Motor neuron (in vitro differentiated cells): Measurements from ENCODE around the gene SOX10. TPM values are rescaled to one million over a fixed set of nuclear protein-coding genes. Genes with fewer than 3 reads are reported as not detected.

Experiments
- ATAC-seq, 8 experiments: fragments of 200-7000 bp; cut with Tn5 transposase; replicated peaks in 6 of 8; 2 replicates each; pipeline ENCODE4 v1.8.0; 2021; ENCODE audit warnings: mild to moderate bottlenecking in 8 of 8, moderate library complexity in 8 of 8
- H3K27ac ChIP-seq, 2 donors: fragments of 250-450 bp; sonication (Bioruptor Pico); 2 replicates each; pipeline ENCODE4 v1.9.0; 2021; ENCODE audit warnings: antibody characterized with exemption in 2 of 2, mild to moderate bottlenecking in 2 of 2, moderate library complexity in 1 of 2
- H3K4me1 ChIP-seq, 2 donors: fragments of 250-450 bp; sonication (Bioruptor Pico); replicated peaks in 1 of 2; 2 replicates each; pipeline ENCODE4 v1.6.1; 2021; ENCODE audit warnings: antibody characterized with exemption in 2 of 2, mild to moderate bottlenecking in 2 of 2, moderate library complexity in 1 of 2
- H3K4me3 ChIP-seq, 5 donors: fragments of 250-450 bp; sonication (Bioruptor Pico); 2 replicates each; pipeline ENCODE4 v1.9.0; 2021; ENCODE audit warnings: antibody characterized with exemption in 5 of 5, mild to moderate bottlenecking in 5 of 5, moderate library complexity in 4 of 5
- WGBS, 10 experiments: fragments of 450-650 bp; shearing (Covaris generic); methylation state at CpG; one replicate each; pipeline ENCODE4 v1.0.0; 2022; 5-methylcytosine and 5-hydroxymethylcytosine counted together
- in situ Hi-C, 9 experiments: fragments of 400-800 bp; cut with MboI; loops; one replicate each; pipeline ENCODE4 v1.15.0; 2021; ENCODE audit warnings: low sequenced_read_pairs in 9 of 9, low pct_unique_long_range_greater_than_20kb in 2 of 9; ENCODE audit not compliant: unreplicated experiment in 9 of 9
- total RNA-seq, 8 experiments: library from RNA; unstranded; fragments of 300-600 nt; gene quantifications; 2 replicates each; pipeline versions ENCODE4 v1.2.3 to v1.2.4, GENCODE V29; 2022

SOX10 gene
- total RNA-seq, 8 experiments from 2014 or later: 0.20 to 1.3 (median 0.42) TPM

- Histone ChIP-seq H3K4me3 (no peak overlapping the region), H3K27ac (no peak overlapping the region), H3K4me1 (peaks cover 16 to 23% of the 10 kb centered on the region in 2 donors)
- in situ Hi-C loops: no loop called here
- no peak for ATAC-seq
- WGBS, 10 experiments: 46 to 100% (median 93%) methylated on average over 1 to 6 of the region's 8 CpGs; no CpG with 5 or more reads in 6 of the 10 experiments
Measured at GRCh38 chr22:38025514-38025913, 41.2 kb upstream of the SOX10 start.

- H3K4me3 ChIP-seq: no peak overlapping the region
- ATAC-seq: no peak
- H3K4me1 ChIP-seq: peaks cover 6 to 13% of the 10 kb centered on the region in 2 donors
- in situ Hi-C loops: no loop called here
- H3K27ac ChIP-seq: no peak overlapping the region
- WGBS, 10 experiments: 17 to 89% (median 63%) methylated on average over 1 to 6 of the region's 6 CpGs; no CpG with 5 or more reads in 2 of the 10 experiments
Measured at GRCh38 chr22:38023045-38023444, 38.7 kb upstream of the SOX10 start.

GRCh38 chr22:38021206-38021605 lies 36.9 kb upstream of the SOX10 start:
- WGBS, 10 experiments: 20 to 100% (median 85%) methylated on average over 1 to 6 of the region's 6 CpGs; no CpG with 5 or more reads in 4 of the 10 experiments
- in situ Hi-C loops: no loop called here
- no peak for ATAC-seq
- Histone ChIP-seq H3K4me3 (no peak overlapping the region), H3K4me1 (peaks cover 5 to 11% of the 10 kb centered on the region in 2 donors), H3K27ac (no peak overlapping the region)

DNA sequence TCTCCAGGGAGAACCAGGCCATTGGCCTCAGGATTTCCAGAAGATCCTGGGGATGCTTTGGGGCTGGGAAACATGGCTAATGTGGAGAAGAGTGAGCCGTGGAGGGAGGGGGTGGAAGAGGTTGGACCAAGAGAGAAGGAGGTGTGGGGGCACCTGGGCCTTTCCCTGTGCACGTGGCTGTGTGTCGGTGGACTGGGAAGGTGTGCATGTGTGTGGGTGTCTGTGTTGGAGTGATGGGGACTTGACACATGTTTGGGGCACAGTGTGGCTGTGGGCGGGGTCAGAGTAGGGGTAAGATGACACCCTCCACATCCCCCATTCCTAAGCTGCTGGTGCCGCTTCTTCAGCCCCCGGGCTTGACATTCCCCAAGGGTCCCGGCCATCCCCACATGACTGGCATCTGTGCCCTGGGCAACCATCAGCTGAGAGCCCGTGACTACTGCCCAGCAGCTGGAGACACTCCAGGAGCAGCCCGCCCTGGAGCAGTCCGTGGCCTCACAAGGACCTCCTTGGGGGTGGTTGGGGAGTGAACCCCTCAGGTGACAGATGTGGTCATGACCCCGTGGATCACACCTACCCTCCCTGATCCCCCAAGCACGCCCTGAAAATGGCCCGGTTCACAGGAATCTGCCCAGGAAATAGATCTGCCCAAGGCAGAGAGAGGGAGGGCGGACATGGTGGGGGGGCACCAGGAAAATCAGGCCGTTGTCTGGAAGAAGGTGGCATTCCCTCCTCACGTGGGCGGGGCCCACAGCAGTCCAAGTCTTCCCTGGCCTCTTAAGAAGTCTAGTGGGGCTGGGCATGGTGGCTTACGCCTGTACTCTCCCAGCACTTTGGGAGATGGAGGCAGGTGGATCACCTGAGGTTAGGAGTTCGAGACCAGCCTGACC lies 34.8 kb upstream of the SOX10 start:
- WGBS, 10 experiments: 80 to 100% (median 88%) methylated on average over 1 to 3 of the region's 19 CpGs; no CpG with 5 or more reads in 6 of the 10 experiments
- no peak overlapping the region for H3K4me3 ChIP-seq
- ATAC-seq: no peak
- in situ Hi-C loops: no loop called here
- H3K27ac ChIP-seq: no peak overlapping the region
- peaks cover 4 to 13% of the 10 kb centered on the region in 2 donors for H3K4me1 ChIP-seq

DNA sequence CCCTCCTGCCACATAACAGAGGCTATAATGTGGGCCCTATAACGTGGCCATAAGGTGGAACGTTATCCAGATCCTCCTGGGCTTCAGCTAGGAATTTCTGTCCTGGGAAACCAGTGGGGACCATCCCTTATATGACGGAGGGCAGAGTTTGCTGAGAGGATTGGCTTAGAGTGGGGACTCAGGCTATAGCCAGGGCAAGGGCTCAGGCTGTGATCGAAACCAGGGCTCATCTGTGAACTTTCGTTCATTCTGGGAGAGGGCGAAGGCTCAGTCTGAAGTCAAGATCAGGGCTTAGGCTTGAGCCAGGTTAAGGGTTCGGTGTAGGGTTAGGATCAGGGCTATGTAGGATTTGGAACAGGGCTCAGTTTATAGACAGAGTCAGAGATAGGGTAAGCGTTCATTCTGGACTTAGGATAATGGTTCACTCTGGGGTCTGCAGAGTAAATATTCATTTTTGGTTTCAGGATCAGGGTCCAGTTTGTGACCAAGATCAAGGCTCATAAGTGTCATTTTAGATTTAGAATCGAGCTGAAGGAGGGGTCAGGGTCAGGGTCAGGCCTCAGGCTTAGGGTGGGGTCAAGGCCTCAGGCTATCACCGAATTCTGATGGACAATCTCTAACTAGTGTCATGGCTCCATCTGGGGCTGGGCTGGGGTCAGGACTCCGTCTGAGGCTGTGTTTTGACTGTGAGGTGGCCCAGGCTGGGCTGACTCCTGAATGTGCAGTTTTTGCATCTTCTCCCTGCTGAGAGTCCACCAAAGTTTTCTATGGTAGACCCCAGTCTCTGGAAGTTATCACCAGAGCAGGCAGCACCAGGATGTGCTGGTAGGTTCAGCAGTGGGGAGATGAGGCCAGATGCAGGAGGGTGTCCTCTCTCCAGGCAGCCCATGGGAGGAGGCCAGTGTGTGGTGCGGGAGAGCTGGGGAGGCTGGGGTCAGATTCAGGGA lies 33.9 kb upstream of the SOX10 start:
- no peak for ATAC-seq
- no peak overlapping the region for H3K27ac ChIP-seq
- no peak overlapping the region for H3K4me3 ChIP-seq
- H3K4me1 ChIP-seq: peaks cover 4 to 13% of the 10 kb centered on the region in 2 donors
- 47 to 87% (median 79%) methylated on average over 3 to 9 of the region's 12 CpGs; no CpG with 5 or more reads in 3 of the 10 experiments for WGBS, 10 experiments
- in situ Hi-C loops: no loop called here

GRCh38 chr22:38017272-38017920 lies 33.0 kb upstream of the SOX10 start:
- Histone ChIP-seq H3K27ac (no peak overlapping the region), H3K4me3 (no peak overlapping the region), H3K4me1 (peaks cover 4 to 13% of the 10 kb centered on the region in 2 donors)
- peak in 7 of 8 experiments; percentile 23 to 76 (median 51) for ATAC-seq
- 80 to 100% (median 90%) methylated on average over 1 to 4 of the region's 7 CpGs; no CpG with 5 or more reads in 5 of the 10 experiments for WGBS, 10 experiments
- in situ Hi-C loops: no loop called here

DNA sequence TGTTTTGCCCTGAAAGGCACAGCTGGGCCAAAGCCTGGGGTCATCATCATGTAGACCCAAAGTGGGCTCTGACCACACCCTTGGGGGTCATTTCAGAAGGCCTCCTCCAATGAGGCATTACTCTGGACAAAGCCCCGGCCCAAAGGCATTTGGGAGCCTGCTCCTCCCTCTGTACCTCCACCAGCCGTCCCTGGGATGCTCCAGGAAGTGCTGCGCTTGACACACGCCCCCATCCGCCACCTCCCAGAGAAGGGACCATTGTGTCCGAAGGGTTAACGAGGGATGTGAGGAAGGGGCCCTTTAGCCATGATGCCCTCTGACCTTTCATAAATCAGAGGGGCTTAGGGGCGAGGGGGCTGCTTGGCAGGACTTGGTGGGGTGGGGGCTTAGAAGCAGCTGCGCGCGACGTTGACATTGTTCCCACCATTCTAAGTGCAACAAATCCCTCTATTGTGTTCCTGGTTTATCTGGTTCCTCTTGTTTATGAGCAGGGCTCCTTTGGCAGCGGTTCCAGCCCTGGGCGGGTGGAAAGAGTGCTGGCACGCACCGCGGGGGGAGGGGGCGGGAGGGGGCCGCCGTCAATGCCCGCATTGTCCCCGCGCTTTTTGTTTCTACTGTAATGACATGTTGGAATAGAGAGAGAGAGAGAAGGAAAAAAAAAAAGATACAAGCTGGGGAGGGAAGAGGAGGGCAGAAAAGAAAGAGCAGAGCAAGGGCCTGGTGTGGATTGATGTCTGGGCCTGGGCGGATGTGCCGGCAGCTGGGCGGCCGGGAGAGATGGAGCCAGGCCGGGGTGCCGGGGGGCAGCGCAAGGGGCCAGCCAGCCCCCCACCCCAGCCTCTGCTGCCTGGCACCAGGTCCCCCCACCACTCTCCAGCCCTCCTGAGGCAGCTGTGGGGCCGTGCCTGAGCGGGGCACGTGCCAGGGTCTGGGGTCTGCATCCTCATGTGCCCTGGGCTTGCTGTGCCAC lies 32.1 kb upstream of the SOX10 start:
- peak in 6 of 8 experiments; percentile 19 to 79 (median 73) for ATAC-seq
- WGBS, 10 experiments: 60 to 73% (median 60%) methylated on average over 1 to 5 of the region's 33 CpGs; no CpG with 5 or more reads in 7 of the 10 experiments
- Histone ChIP-seq H3K4me3 (no peak overlapping the region), H3K4me1 (peaks cover 4 to 13% of the 10 kb centered on the region in 2 donors), H3K27ac (peak overlapping the region; percentile 53 to 59)
- in situ Hi-C loops: no loop called here

- H3K4me1 ChIP-seq: peaks cover 4 to 13% of the 10 kb centered on the region in 2 donors
- in situ Hi-C loops: no loop called here
- no peak overlapping the region for H3K4me3 ChIP-seq
- WGBS, 10 experiments: 86 to 100% (median 100%) methylated on average over 1 of the region's 1 CpG; no CpG with 5 or more reads in 3 of the 10 experiments
- no peak for ATAC-seq
- no peak overlapping the region for H3K27ac ChIP-seq
Measured at GRCh38 chr22:38014083-38014482, 29.7 kb upstream of the SOX10 start.

DNA sequence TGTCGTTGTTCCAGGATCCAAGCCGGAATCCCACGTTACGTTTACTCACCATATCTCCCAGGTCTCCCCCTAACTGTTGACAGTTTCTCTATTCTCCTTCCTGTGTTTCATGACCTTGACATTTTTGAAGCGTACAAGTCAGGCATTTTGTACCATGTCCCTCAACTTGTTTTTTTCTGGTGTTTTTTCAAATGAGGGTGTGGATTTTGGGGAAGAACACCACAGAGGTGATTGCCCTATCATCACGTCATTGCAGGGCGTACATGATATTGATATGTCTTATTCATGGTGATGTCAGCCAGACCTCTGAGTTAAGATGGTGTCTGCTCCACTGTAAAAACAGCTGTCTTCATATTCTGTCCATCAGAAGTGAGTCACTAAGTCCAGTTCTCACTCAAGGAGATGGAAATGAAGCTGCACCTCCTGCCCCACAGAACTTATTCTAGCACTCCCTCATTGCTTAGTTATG lies 28.3 kb upstream of the SOX10 start:
- Histone ChIP-seq H3K27ac (no peak overlapping the region), H3K4me3 (no peak overlapping the region), H3K4me1 (peaks cover 4 to 13% of the 10 kb centered on the region in 2 donors)
- WGBS, 10 experiments: 63 to 100% (median 91%) methylated on average over 2 to 7 of the region's 7 CpGs
- in situ Hi-C loops: no loop called here
- peak in 4 of 8 experiments; percentile 28 to 93 (median 72) for ATAC-seq

GRCh38 chr22:38009000-38009806 lies 24.8 kb upstream of the SOX10 start:
- H3K4me3 ChIP-seq: no peak overlapping the region
- H3K4me1 ChIP-seq: no peaks in the 10 kb centered on the region
- WGBS, 10 experiments: 0 to 100% (median 62%) methylated on average over 1 to 12 of the region's 14 CpGs
- no peak for ATAC-seq
- in situ Hi-C loops: no loop called here
- H3K27ac ChIP-seq: no peak overlapping the region

DNA sequence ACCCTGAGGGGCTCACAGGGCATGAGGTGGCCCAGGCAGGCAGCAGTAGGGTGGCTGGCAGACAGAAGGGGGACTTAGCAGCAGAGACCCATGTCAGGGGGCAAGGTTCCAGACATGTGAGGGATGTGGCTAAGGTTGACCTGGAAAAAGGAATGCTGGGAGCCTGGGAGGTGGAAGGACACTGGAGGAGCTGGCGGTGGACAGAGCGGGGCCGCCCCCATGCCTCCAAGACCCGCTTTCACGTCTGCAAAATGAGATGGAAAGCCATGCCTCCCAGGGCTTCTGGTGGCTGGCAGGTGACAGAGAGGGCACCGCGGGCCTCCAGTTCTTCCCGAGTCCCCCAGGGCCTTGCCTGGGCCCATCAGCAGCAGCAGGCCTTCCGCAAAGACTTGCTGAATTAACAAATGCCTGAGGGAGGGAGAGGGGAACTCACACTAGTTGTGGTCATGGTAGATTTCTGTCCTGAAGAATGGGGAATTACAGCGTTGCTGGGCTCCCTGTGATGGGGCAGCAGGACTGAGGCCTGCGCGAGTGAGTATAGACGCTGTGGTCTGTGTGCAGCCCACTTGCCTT lies 23.1 kb upstream of the SOX10 start:
- WGBS, 10 experiments: 60 to 100% (median 79%) methylated on average over 2 to 5 of the region's 13 CpGs; no CpG with 5 or more reads in 6 of the 10 experiments
- no peak overlapping the region for H3K27ac ChIP-seq

More for the DNA sequence above, 23.1 kb upstream of the SOX10 start:
- in situ Hi-C loops: no loop called here
- ATAC-seq: no peak
- Histone ChIP-seq H3K4me1 (no peaks in the 10 kb centered on the region), H3K4me3 (no peak overlapping the region)
